Sigmoid colon (tissue), 4 donors: ENCODE data around the gene LTC4S.

Experiments used
- EP300 ChIP-seq, 4 donors: sonication (generic); formaldehyde crosslinking; IDR thresholded peaks; one replicate each; pipeline ENCODE4 v1.6.1; 2017; ENCODE audit warnings: antibody characterized with exemption in 4 of 4
- POLR2A ChIP-seq, 2 donors: fragments of 450-650 bp; IDR thresholded peaks; one replicate each; pipeline ENCODE4 v1.6.1; 2016; ENCODE audit warnings: antibody characterized with exemption in 2 of 2, mild to moderate bottlenecking in 2 of 2, moderate library complexity in 2 of 2
- POLR2AphosphoS5 ChIP-seq, 4 donors: sonication (generic); formaldehyde crosslinking; IDR thresholded peaks; one replicate each; pipeline ENCODE4 v1.6.1; 2017; ENCODE audit warnings: antibody characterized with exemption in 4 of 4
- TF ChIP-seq, protein P1 (sequence below), 4 experiments: fragments of 450-650 bp in 3 of 4; fragments of 200-600 bp in 1 of 4; IDR thresholded peaks; one replicate each; pipeline ENCODE4 v1.5.1; 2016 to 2019; ENCODE audit warnings: antibody characterized with exemption in 4 of 4, mild to moderate bottlenecking in 3 of 4, moderate library complexity in 2 of 4

DNA sequence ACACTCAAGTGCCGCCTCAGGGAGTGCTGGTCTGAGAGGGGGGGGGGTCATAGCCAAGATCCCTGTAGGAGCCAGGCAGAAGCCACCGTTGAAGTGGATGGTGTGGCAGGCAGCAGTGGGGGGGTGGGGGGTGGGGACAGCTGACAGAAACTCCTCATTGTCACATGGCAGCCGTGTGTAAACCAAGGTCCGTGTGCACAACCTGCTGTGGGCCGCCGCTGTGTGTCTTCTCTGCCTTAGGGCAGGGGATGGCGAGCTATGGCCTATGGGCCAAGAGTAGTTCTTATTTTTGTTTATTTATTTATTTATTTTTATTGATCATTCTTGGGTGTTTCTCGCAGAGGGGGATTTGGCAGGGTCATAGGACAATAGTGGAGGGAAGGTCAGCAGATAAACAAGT, 40.3 kb downstream of the LTC4S start:
- TF ChIP-seq, protein P1, sequence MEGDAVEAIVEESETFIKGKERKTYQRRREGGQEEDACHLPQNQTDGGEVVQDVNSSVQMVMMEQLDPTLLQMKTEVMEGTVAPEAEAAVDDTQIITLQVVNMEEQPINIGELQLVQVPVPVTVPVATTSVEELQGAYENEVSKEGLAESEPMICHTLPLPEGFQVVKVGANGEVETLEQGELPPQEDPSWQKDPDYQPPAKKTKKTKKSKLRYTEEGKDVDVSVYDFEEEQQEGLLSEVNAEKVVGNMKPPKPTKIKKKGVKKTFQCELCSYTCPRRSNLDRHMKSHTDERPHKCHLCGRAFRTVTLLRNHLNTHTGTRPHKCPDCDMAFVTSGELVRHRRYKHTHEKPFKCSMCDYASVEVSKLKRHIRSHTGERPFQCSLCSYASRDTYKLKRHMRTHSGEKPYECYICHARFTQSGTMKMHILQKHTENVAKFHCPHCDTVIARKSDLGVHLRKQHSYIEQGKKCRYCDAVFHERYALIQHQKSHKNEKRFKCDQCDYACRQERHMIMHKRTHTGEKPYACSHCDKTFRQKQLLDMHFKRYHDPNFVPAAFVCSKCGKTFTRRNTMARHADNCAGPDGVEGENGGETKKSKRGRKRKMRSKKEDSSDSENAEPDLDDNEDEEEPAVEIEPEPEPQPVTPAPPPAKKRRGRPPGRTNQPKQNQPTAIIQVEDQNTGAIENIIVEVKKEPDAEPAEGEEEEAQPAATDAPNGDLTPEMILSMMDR (IDR thresholded peaks at IDR 0.05): no peak
- TF ChIP-seq POLR2AphosphoS5 (IDR thresholded peaks at IDR 0.05): no peak
- TF ChIP-seq EP300 (IDR thresholded peaks at IDR 0.05): no peak
- no peak for TF ChIP-seq POLR2A (IDR thresholded peaks at IDR 0.05)
